Stimulated activated naive CD4-positive, alpha-beta T cell (primary cell): Measurements from ENCODE around the gene BCKDHA.
"Not testable (repeated sequence)": the region's sequence is repeated elsewhere in the genome, so short reads cannot be mapped to it uniquely, and the experiment has no call there.

Source experiments
- DNase-seq, 6 experiments: peaks; one replicate each; lab custom pipeline; 2025; lab: John Stamatoyannopoulos, UW

The BCKDHA gene

GRCh38 chr19:41447732-41448332, 50.2 kb downstream of the BCKDHA start:
- no peak for DNase-seq

- DNase-seq = peak in 5 of 6 experiments; percentile 54 to 81 (median 66)
Measured at GRCh38 chr19:41449079-41449864, 51.7 kb downstream of the BCKDHA start.

GRCh38 chr19:41449865-41450178, 52.2 kb downstream of the BCKDHA start:
- DNase-seq = no peak

GRCh38 chr19:41452584-41453275, 55.1 kb downstream of the BCKDHA start:
- DNase-seq = no peak

- DNase-seq = no peak
Measured at GRCh38 chr19:41455936-41456335, 58.3 kb downstream of the BCKDHA start.

GRCh38 chr19:41456342-41456918, 58.8 kb downstream of the BCKDHA start:
- DNase-seq = no peak

DNA sequence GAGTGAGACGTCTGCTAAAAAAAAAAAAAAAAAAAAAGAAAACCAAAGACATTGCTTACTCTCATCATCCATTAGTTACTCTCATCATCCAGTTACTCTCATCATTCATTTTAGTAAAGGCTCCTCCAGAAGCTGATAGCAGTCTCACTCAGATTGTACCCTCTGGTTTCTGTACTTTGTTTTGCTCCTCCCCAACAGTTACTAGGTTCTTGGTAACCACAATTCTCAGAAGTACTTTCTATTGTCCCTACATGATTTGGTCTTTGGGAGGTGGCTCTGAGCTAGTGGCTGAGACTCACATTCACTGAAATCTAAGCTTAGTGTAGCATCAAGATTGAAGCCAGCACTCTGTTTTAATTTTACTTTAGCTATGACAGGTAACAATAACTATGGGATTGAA, 59.6 kb downstream of the BCKDHA start:
- peak in 3 of 6 experiments; percentile 33 to 49 (median 44) for DNase-seq

DNA sequence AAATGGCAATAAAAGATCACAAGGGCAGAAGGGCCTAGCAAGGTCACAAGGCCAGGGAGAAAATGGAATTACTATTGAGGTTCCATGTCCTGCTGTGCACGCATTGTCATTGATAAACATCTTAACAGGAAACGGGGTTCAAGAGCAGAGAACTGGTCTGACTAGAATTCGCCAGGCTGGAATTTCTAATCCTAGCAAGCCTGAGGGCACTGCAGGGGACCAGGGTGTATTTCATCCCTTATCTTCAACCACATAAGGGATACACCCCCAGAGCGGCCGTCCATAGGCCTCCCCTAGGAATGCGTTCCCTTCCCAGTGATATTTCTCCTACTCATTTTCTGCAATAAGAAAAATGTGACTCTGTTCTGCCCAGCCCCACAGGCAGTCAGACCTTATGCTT, 64.9 kb downstream of the BCKDHA start:
- no peak for DNase-seq

GRCh38 chr19:41463257-41464256, 65.9 kb downstream of the BCKDHA start:
- DNase-seq = not testable (repeated sequence)
